Measurements from ENCODE around the gene ODF2L. TPM values are rescaled to one million over a fixed set of nuclear protein-coding genes. Genes with fewer than 3 reads are reported as not detected.

Gene ODF2L
- total RNA-seq, 2 experiments from 2014 or later, result 68.1 to 71.2 TPM

DNA sequence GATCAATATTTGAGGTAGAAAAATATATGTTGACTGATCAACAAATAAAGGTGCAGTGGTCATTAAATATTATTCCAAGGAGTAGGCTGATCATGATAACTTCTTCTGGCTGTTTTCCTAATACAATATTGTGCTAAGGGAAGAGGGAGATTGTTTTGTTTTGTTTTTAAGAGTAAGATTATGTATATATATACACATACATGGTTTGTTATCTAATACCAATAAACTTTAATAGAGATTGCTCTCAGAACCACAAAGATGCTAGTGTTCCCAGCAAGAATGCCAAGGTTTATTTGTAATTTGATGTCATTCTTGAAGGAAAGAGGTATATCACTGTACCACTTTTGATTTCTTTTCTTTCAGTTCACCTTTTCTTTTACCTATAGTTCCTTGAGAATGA lies 37.9 kb upstream of the ODF2L start:
- Mint-ChIP-seq H3K4me3 (no peak overlapping the region), H3K27me3 (peaks cover 14% of the 10 kb centered on the region), H3K9me3 (no peaks in the 10 kb centered on the region), H3K27ac (no peak overlapping the region), H3K36me3 (ENCODE audit: low read depth) (no peaks in the 10 kb centered on the region), H3K4me1 (ENCODE audit: low read depth) (no peaks in the 10 kb centered on the region)
- no peaks in the 10 kb centered on the region for H3K9me3 ChIP-seq (ENCODE audit: control insufficient read depth in 1 of 2, insufficient read depth in 1 of 2, low read length in 2 of 2)
- POLR2A ChIA-PET, result no interaction called here
- peaks cover 5 to 7% of the 10 kb centered on the region in 2 experiments for H3K27me3 ChIP-seq (ENCODE audit: control insufficient read depth in 1 of 2, insufficient read depth in 2 of 2, low read length in 2 of 2)
- no peak overlapping the region for H3K27ac ChIP-seq (ENCODE audit: low read depth in 1 of 2, low read length in 2 of 2)
- intact Hi-C loops (cut with DNase I, micrococcal nuclease), result no loop called here
- H3K4me3 ChIP-seq (ENCODE audit: low read length), result no peak overlapping the region
- peaks cover 3% of the 10 kb centered on the region for H3K4me1 ChIP-seq (ENCODE audit: insufficient read depth, low read length)
- no peaks in the 10 kb centered on the region for H3K36me3 ChIP-seq (ENCODE audit: insufficient read depth, low read length)
- DNase-seq (no peak), ATAC-seq (ENCODE audit: poor library complexity) (no peak)
- TF ChIP-seq, protein P1, sequence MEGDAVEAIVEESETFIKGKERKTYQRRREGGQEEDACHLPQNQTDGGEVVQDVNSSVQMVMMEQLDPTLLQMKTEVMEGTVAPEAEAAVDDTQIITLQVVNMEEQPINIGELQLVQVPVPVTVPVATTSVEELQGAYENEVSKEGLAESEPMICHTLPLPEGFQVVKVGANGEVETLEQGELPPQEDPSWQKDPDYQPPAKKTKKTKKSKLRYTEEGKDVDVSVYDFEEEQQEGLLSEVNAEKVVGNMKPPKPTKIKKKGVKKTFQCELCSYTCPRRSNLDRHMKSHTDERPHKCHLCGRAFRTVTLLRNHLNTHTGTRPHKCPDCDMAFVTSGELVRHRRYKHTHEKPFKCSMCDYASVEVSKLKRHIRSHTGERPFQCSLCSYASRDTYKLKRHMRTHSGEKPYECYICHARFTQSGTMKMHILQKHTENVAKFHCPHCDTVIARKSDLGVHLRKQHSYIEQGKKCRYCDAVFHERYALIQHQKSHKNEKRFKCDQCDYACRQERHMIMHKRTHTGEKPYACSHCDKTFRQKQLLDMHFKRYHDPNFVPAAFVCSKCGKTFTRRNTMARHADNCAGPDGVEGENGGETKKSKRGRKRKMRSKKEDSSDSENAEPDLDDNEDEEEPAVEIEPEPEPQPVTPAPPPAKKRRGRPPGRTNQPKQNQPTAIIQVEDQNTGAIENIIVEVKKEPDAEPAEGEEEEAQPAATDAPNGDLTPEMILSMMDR (IDR thresholded peaks at IDR 0.05), result no peak
- CTCF ChIA-PET, result no interaction called here

DNA sequence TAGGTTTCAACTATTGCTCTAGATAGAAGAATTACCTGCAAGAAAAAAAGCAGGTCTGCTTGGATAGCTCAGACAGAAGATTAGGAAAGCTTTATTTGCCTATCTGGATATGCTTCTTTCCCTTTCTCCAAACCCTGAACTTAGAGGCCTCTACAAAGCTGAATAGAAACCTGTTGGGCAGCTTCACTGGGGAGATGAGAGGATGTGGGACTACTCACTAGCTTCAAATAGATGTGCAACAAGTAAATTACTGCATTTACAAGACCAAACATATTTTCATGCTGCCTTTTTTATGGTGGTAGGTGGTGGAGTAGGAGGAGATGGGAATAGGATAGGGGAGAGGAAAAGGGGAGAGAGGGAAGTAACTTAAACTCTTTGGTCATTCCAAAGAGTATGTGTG lies 34.3 kb upstream of the ODF2L start:
- H3K27ac ChIP-seq (ENCODE audit: low read depth in 1 of 2, low read length in 2 of 2), result no peak overlapping the region
- ChIA-PET CTCF (no interaction called here), POLR2A (interaction anchor here (0.8 to 1.7 kb wide), 2 partner anchors 11 to 34 kb away, joined by 3 to 5 read pairs; partner anchors contain the start of gene ODF2L)
- peaks cover 5 to 7% of the 10 kb centered on the region in 2 experiments for H3K27me3 ChIP-seq (ENCODE audit: control insufficient read depth in 1 of 2, insufficient read depth in 2 of 2, low read length in 2 of 2)
- H3K36me3 ChIP-seq (ENCODE audit: insufficient read depth, low read length), result no peaks in the 10 kb centered on the region
- intact Hi-C loops (cut with DNase I, micrococcal nuclease), result no loop called here
- peaks cover 3% of the 10 kb centered on the region for H3K4me1 ChIP-seq (ENCODE audit: insufficient read depth, low read length)
- no peaks in the 10 kb centered on the region for H3K4me1 Mint-ChIP-seq (ENCODE audit: low read depth)
- DNase-seq (no peak), ATAC-seq (ENCODE audit: poor library complexity) (no peak)
- no peaks in the 10 kb centered on the region for H3K9me3 ChIP-seq (ENCODE audit: control insufficient read depth in 1 of 2, insufficient read depth in 1 of 2, low read length in 2 of 2)
- peaks cover 7% of the 10 kb centered on the region for H3K27me3 Mint-ChIP-seq
- H3K4me3 ChIP-seq (ENCODE audit: low read length), result no peak overlapping the region
- no peak overlapping the region for H3K4me3 Mint-ChIP-seq
- TF ChIP-seq, protein P1 (IDR thresholded peaks at IDR 0.05), result no peak
- H3K9me3 Mint-ChIP-seq, result no peaks in the 10 kb centered on the region
- no peaks in the 10 kb centered on the region for H3K36me3 Mint-ChIP-seq (ENCODE audit: low read depth)
- no peak overlapping the region for H3K27ac Mint-ChIP-seq

DNA sequence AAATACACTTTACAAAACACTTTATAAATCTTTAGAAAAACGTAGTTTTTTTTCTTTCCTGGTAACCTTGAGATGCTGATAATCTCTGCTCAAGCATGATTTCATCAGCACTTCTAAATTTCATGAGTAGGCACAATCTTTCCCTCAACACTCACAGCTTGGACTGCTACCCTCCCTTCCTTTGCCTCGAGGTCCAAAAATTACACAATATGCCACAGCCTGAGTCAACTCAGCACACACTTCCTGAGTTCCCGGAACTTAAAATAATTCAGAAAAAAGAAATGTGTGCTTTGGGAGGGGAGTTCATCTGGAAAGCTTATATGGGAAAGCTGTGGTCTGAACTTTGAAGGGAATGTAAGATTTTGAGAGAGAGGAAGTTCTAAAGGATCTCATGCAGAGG lies 33.7 kb upstream of the ODF2L start:
- Histone ChIP-seq H3K27ac (ENCODE audit: low read depth in 1 of 2, low read length in 2 of 2) (no peak overlapping the region), H3K4me3 (ENCODE audit: low read length) (no peak overlapping the region), H3K36me3 (ENCODE audit: insufficient read depth, low read length) (no peaks in the 10 kb centered on the region), H3K9me3 (ENCODE audit: control insufficient read depth in 1 of 2, insufficient read depth in 1 of 2, low read length in 2 of 2) (no peaks in the 10 kb centered on the region), H3K4me1 (ENCODE audit: insufficient read depth, low read length) (peaks cover 3% of the 10 kb centered on the region), H3K27me3 (ENCODE audit: control insufficient read depth in 1 of 2, insufficient read depth in 2 of 2, low read length in 2 of 2) (peaks cover 2 to 4% of the 10 kb centered on the region in 2 experiments)
- no peak for ATAC-seq (ENCODE audit: poor library complexity)
- CTCF ChIA-PET, result no interaction called here
- Mint-ChIP-seq H3K9me3 (no peaks in the 10 kb centered on the region), H3K27ac (no peak overlapping the region), H3K36me3 (ENCODE audit: low read depth) (no peaks in the 10 kb centered on the region), H3K4me3 (no peak overlapping the region), H3K27me3 (peaks cover 7% of the 10 kb centered on the region), H3K4me1 (ENCODE audit: low read depth) (no peaks in the 10 kb centered on the region)
- DNase-seq, result peak in 3 of 14 experiments; percentile 16 to 55 (median 42)
- TF ChIP-seq, protein P1 (IDR thresholded peaks at IDR 0.05), result no peak
- intact Hi-C loops (cut with DNase I, micrococcal nuclease), result no loop called here
- POLR2A ChIA-PET, result interaction anchor here (0.8 to 1.7 kb wide), 2 partner anchors 12 to 34 kb away, joined by 3 to 5 read pairs; partner anchors contain the start of gene ODF2L

Measured in CD4-positive, alpha-beta T cell (primary cell).